Right cardiac atrium (tissue), 5 donors: Measurements from ENCODE around the gene HUWE1. TPM values are rescaled to one million over a fixed set of nuclear protein-coding genes. Genes with fewer than 3 reads are reported as not detected.

Experiments used
- ATAC-seq, 2 donors: fragments of 200-7000 bp; cut with Tn5 transposase; one replicate each; pipeline versions ENCODE4 v1.8.0 to v1.9.1; 2020; ENCODE audit warnings: moderate library complexity in 2 of 2, mild to moderate bottlenecking in 1 of 2
- DNase-seq, 3 donors: peaks; one replicate each; pipeline ENCODE4 v3.0.0-alpha.2; 2020
- H3K27ac ChIP-seq: one replicate; pipeline ENCODE4 v1.5.1; 2013; ENCODE audit warnings: mild to moderate bottlenecking, low read length, control low read depth, moderate library complexity
- H3K27me3 ChIP-seq: one replicate; pipeline ENCODE4 v1.6.1; 2013; ENCODE audit not compliant: control insufficient read depth, insufficient read depth
- H3K4me1 ChIP-seq: one replicate; pipeline ENCODE4 v1.6.1; 2013; ENCODE audit warnings: low read length; ENCODE audit not compliant: control insufficient read depth, insufficient read depth
- H3K4me3 ChIP-seq: one replicate; pipeline ENCODE4 v1.5.1; 2013; ENCODE audit warnings: low read length, control low read depth
- H3K9me3 ChIP-seq: one replicate; pipeline ENCODE4 v1.6.1; 2013; ENCODE audit warnings: low read length; ENCODE audit not compliant: control insufficient read depth
- WGBS: extraction: QIAGEN DNeasy Blood & Tissue Kit; methylation state at CpG from one replicate; pipeline ENCODE4 v1.1.7; 2013; 5-methylcytosine and 5-hydroxymethylcytosine counted together
- intact Hi-C, 4 donors: fragments of 100-400 bp; cut with DNase I; formaldehyde crosslinking; loops; one replicate each; pipeline versions ENCODE4 v1.11.0 to v1.14.0; 2022 to 2023
- microRNA-seq, 2 donors: library from miRNA; unstranded; fragments of <30 nt; microRNA quantifications; one replicate each; pipeline ENCODE4 v1.2.0, GENCODE V29; 2020 to 2021
- polyA plus RNA-seq: library from polyadenylated mRNA; stranded (reverse); fragments of 200-250 nt; gene quantifications from one replicate; pipeline ENCODE4 v1.2.3, GENCODE V29; 2013
- total RNA-seq, 4 donors: library from RNA; stranded (reverse); fragmentation: NEBNext Ultra II Directional; extraction: Animal tissue kit (Norgen Biotek cat#: 25700); gene quantifications; one replicate each; pipeline ENCODE4 v1.2.1, GENCODE V29; 2021
- donor health status: healthy with polysubstance abuse.
- donor health status: DM: no; HTN: yes; CAD: no.
- donor health status: DM: no; HTN: no; CAD: no.
- donor health status: DM: no; HTN: yes; CAD: no; lungs with severe emphysema.
- donor health status: DM: yes; HTN: yes; CAD: no.

HUWE1 gene
- total and polyA plus RNA-seq, 5 donors, result 46.7 to 159 (median 117) TPM

GRCh38 chrX:53494436-53494835, 192.1 kb downstream of the HUWE1 start:
- H3K9me3 ChIP-seq, result no peaks in the 10 kb centered on the region
- ATAC-seq (no peak), DNase-seq (peak in 1 of 3 donors; percentile 52)
- H3K27ac ChIP-seq, result no peak overlapping the region
- H3K27me3 ChIP-seq, result no peaks in the 10 kb centered on the region
- intact Hi-C loops, result no loop called here
- H3K4me1 ChIP-seq, result no peaks in the 10 kb centered on the region
- no peak overlapping the region for H3K4me3 ChIP-seq

GRCh38 chrX:53486285-53486684, 200.2 kb downstream of the HUWE1 start:
- no peak for DNase-seq
- Histone ChIP-seq H3K27me3 (no peaks in the 10 kb centered on the region), H3K4me3 (no peak overlapping the region), H3K4me1 (no peaks in the 10 kb centered on the region), H3K27ac (no peak overlapping the region), H3K9me3 (no peaks in the 10 kb centered on the region)
- ATAC-seq, result no peak
- intact Hi-C loops, result no loop called here

GRCh38 chrX:53483838-53484405, 202.6 kb downstream of the HUWE1 start:
- intact Hi-C loops, result no loop called here
- Histone ChIP-seq H3K9me3 (no peaks in the 10 kb centered on the region), H3K27me3 (no peaks in the 10 kb centered on the region), H3K27ac (no peak overlapping the region), H3K4me3 (no peak overlapping the region), H3K4me1 (no peaks in the 10 kb centered on the region)
- WGBS, result 95% methylated on average over 2 of the region's 2 CpGs
- ATAC-seq, result no peak
- no peak for DNase-seq

- Histone ChIP-seq H3K27me3 (no peaks in the 10 kb centered on the region), H3K27ac (no peak overlapping the region), H3K4me3 (no peak overlapping the region), H3K4me1 (no peaks in the 10 kb centered on the region), H3K9me3 (no peaks in the 10 kb centered on the region)
- 65% methylated on average over 2 of the region's 2 CpGs for WGBS
- ATAC-seq, result no peak
- DNase-seq, result no peak
- intact Hi-C loops, result no loop called here
Measured at GRCh38 chrX:53483416-53483815, 203.1 kb downstream of the HUWE1 start.

Small RNA genes lying within 50 kb of the gene (microRNA-seq; reads per million reads assigned to microRNA genes)
- gene MIR98 (2,432 to 3,473 reads per million in 2 donors), gene MIRLET7F2 (2,800 to 5,761 reads per million in 2 donors)
